Stimulated activated CD4-positive, alpha-beta T cell treated with anti-CD3 and anti-CD28 coated beads, Interleukin-1b, Interleukin-23, amount 100 ng/mL, for 4 hours (primary cell): ENCODE results near the gene SLIT3.

Experiments
- DNase-seq, 2 donors: peaks; one replicate each; pipeline ENCODE4 v3.0.0-alpha.2; 2020; ENCODE audit warnings: low read depth in 2 of 2

SLIT3 gene

GRCh38 chr5:168931638-168932345, 369.1 kb downstream of the SLIT3 start:
- DNase-seq: no peak

- DNase-seq: no peak
These were observed 371.3 kb downstream of the SLIT3 start for GRCh38 chr5:168929656-168930055.

- no peak for DNase-seq
These were observed 375.8 kb downstream of the SLIT3 start for GRCh38 chr5:168925160-168925559.

GRCh38 chr5:168921147-168921866, 379.6 kb downstream of the SLIT3 start:
- no peak for DNase-seq

- no peak for DNase-seq
These were observed 380.7 kb downstream of the SLIT3 start for GRCh38 chr5:168920019-168920810.

- DNase-seq: no peak
These were observed 382.9 kb downstream of the SLIT3 start for GRCh38 chr5:168917947-168918600.

- DNase-seq: no peak
These were observed 384.1 kb downstream of the SLIT3 start for GRCh38 chr5:168916852-168917251.

GRCh38 chr5:168916266-168916665, 384.7 kb downstream of the SLIT3 start:
- no peak for DNase-seq

- no peak for DNase-seq
These were observed 386.4 kb downstream of the SLIT3 start for GRCh38 chr5:168914491-168914890.

- no peak for DNase-seq
These were observed 390.1 kb downstream of the SLIT3 start for GRCh38 chr5:168910874-168911273.

GRCh38 chr5:168908207-168908606, 392.7 kb downstream of the SLIT3 start:
- no peak for DNase-seq

- DNase-seq: no peak
These were observed 397.9 kb downstream of the SLIT3 start for GRCh38 chr5:168903061-168903460.

GRCh38 chr5:168899673-168900072, 401.3 kb downstream of the SLIT3 start:
- no peak for DNase-seq

GRCh38 chr5:168899264-168899663, 401.7 kb downstream of the SLIT3 start:
- no peak for DNase-seq

- no peak for DNase-seq
These were observed 402.6 kb downstream of the SLIT3 start for GRCh38 chr5:168898247-168898911.

- DNase-seq: no peak
These were observed 403.4 kb downstream of the SLIT3 start for GRCh38 chr5:168897387-168898122.

GRCh38 chr5:168895295-168896071, 405.5 kb downstream of the SLIT3 start:
- no peak for DNase-seq

GRCh38 chr5:168893283-168893682, 407.7 kb downstream of the SLIT3 start:
- DNase-seq: no peak

GRCh38 chr5:168892618-168893186, 408.2 kb downstream of the SLIT3 start:
- DNase-seq: no peak
